H7 (cell line): ENCODE data around the gene FMN1. TPM values are rescaled to one million over a fixed set of nuclear protein-coding genes. Genes with fewer than 3 reads are reported as not detected.

Source experiments
- DNase-seq: peaks from one replicate; pipeline ENCODE4 v3.0.0; 2012
- H3K27me3 ChIP-seq: 2 replicates; pipeline ENCODE4 v1.6.0; 2011; ENCODE audit warnings: mild to moderate bottlenecking, low read length; ENCODE audit not compliant: control insufficient read depth, insufficient read depth
- H3K36me3 ChIP-seq: replicated peaks from 2 replicates; pipeline ENCODE4 v1.5.1; 2011; ENCODE audit warnings: low read length; ENCODE audit not compliant: control insufficient read depth, insufficient read depth
- H3K4me3 ChIP-seq: 2 replicates; pipeline ENCODE4 v1.5.1; 2011; ENCODE audit warnings: low read depth, mild to moderate bottlenecking, control low read depth, low read length, moderate library complexity; ENCODE audit not compliant: insufficient read depth
- total RNA-seq: library from RNA; depleted of rRNA; stranded (reverse); fragments of >200 nt; shearing (Covaris generic); gene quantifications from 2 replicates; pipeline ENCODE4 v1.2.3, GENCODE V29; 2014

Gene FMN1
- total RNA-seq, 1 experiment from 2014 or later: 1.7 TPM

DNA sequence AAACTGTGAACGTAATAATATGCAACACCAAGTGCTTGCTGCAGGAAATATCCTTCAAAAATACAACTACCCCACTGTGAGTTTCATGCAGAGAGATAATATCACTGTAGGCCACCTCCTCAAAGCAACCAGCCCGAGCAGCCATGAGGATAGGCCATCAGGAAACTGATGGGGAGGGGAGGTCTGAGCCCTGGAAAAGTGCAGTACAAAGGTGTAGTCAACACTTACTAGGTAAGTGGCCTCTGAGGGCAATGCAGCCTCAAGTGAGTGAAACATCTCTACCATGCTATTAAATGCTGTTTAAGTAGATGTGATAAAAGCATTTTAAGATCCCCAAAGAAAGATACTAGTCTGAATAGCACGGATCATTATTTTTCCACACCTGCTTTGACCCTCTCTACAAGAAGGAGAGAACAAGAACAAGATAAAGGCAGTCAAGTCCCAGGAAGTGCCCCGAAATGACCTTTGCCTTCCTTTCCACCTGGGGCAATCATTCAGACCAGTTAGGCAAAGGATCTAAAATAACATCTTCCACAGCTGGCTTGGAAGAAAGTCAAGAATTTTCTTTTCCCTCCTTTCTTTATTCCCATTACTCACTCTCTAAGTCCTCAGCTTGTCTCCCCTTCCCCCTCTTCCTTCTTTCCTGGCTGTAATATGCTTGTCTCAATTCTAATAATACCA lies 62.8 kb downstream of the FMN1 start:
- H3K27me3 ChIP-seq: no peaks in the 10 kb centered on the region
- no peak for DNase-seq
- H3K36me3 ChIP-seq: no peaks in the 10 kb centered on the region
- H3K4me3 ChIP-seq: no peak overlapping the region

DNA sequence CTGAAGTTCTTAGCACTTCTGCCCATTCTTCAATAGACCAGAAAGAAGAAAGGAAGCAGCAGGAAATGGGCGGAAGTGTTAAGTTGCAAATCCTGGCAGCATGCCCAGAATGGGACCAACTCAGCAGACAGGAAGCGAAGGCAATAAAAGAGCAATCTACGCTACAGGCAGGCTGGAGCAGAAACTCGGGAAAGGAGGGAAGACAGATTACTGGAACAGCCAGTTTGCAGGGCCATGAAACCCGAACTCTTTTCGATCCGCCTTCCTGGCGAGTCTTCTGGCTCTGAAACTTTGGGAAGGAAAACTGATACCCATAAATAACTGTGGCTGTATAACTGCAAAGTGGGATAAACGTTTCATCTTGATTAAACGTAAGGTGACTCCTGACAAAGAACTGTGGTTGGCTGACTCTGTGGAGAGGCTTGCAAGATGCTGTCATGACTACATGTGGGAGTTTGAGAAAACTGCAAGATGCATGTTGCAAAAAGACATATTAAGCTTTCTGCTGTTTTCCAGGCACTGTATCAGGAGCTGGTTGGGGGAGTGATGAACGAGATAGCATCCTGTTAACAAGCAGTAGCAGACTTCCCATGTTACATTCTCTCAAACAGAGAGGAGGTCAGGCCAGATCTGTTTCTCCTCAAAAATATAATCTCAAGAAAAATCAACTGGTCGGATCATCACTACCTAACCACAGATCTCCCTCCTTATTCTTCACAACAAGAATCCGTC lies 67.8 kb downstream of the FMN1 start:
- Histone ChIP-seq H3K36me3 (no peaks in the 10 kb centered on the region), H3K27me3 (no peaks in the 10 kb centered on the region), H3K4me3 (no peak overlapping the region)
- DNase-seq: no peak

DNA sequence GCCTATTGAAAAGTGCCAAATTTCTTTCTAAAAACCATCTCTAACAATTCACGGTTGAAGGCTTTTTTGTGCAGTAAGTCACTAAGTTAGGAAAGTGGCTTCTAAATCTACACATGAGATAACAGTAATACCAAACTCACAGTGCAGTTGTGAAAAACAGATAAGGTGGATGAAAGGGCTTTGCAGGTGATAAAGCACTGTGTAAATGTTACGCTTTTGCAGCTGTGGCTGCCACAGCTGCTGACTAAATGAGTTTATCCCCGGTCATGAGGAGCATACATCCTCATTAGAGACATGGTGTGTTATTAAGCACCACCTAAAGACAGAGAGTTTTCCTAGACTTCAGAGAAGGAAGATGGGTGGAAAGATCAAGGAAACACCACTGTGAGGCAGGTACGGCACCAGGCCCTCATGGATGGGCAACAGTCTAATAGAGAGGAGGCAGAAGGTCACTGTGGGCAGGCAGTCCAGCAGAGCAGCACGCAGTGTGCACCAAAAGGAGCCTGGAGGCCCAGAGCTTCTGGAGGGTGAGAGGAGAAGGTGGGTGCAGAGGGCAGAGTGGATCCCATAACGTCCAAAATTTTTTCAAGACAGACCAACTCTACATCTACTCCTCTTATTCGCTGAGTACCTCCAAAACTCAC lies 68.5 kb downstream of the FMN1 start:
- Histone ChIP-seq H3K36me3 (no peaks in the 10 kb centered on the region), H3K4me3 (no peak overlapping the region), H3K27me3 (no peaks in the 10 kb centered on the region)
- no peak for DNase-seq

DNA sequence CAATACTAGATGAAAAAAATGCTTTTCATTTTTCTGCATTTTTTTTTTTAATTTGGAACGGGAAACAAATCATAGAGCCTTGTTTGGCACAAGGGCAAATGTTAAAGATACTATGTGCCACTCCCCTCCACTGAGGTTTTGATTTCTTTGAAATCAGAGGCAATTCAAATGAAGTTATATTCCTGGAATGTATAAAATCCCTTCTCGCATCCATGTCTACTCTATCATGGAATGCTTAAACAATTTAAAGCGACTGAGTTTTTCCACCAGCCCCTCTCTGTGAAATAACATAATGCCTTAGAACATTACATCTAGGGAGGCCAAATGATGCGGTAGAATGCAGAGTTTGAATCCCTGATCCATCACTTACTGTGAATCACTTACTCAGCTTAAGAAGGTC lies 69.7 kb downstream of the FMN1 start:
- no peak for DNase-seq
- Histone ChIP-seq H3K4me3 (no peak overlapping the region), H3K36me3 (no peaks in the 10 kb centered on the region), H3K27me3 (no peaks in the 10 kb centered on the region)

DNA sequence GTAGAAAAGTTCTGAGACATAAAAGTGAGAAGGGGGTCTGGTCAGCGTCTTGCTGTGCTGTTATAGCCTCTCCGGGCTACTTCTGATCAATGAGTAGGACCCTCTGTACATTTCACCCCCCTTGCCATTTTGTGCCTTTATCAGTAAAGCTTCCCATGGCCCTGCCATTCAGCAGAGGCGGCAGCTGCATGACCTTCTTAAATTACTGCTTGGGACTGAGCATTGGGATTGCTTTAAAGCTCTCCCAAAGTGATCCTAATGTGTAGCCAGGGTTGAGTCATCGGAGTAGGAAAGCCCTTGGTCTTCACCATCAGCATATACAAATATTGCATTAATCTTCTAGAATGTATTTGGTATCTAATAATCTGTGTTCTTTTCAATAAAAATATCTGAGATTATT lies 70.2 kb downstream of the FMN1 start:
- no peak for DNase-seq
- H3K36me3 ChIP-seq: no peaks in the 10 kb centered on the region
- H3K4me3 ChIP-seq: no peak overlapping the region
- no peaks in the 10 kb centered on the region for H3K27me3 ChIP-seq

DNA sequence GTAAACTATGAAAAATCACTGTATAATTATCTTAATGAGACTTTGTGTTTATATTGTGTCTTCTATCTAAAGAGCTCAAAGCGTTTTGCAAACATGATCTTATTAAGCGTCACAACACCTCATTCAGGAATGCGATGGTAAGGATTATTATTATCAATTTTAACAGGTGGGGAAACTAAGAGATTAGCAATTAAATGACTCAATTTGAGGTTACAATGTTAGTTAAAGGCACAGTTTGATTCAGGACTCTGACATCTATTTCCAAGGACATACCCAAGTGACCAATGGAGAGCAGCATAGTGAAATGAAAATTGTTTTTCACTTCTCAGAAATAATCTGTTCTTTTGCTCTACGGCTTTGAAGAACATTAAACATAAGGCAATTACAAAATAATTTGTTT lies 74.6 kb downstream of the FMN1 start:
- Histone ChIP-seq H3K27me3 (no peaks in the 10 kb centered on the region), H3K4me3 (no peak overlapping the region), H3K36me3 (no peaks in the 10 kb centered on the region)

DNA sequence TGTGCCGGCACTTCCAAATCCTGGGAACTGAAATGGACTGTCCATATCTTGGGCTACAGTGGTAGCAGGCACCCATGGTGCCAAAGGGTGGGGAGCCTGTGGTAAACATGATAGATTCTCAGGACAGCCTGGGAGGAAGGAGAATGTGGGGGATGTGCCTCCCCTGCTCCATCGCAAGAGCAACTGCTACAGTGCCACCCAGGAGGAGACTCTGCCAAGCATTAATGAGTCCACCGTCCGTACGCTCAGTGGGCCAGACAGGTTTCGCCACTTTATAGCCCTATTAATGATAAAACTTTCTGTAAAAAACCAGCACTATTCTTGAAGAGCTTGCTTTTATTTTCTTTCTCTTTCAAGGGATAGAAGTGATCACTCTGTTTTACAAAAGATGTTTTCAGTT lies 75.2 kb downstream of the FMN1 start:
- Histone ChIP-seq H3K36me3 (no peaks in the 10 kb centered on the region), H3K4me3 (no peak overlapping the region), H3K27me3 (no peaks in the 10 kb centered on the region)
- no peak for DNase-seq

More for the DNA sequence above, 74.6 kb downstream of the FMN1 start:
- DNase-seq: no peak

DNA sequence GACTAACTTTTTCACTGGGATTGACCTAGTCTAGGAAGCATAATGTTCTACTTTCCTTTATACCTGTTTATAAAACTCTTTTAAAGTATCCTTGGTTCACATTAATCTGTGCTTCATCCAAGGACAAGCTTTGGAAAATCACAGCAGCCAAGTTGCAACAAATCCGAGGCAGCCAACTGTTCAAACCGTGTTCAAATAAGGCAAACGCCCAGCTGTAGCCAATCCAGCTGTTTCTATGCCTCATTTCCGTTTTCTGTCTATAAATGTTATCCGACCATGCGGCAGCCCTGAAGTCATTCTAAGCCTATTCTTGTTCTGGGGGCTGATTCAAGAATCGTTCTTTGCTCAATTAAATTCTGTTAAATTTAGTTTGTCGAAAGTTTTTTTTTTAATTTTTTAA lies 78.3 kb downstream of the FMN1 start:
- no peak for DNase-seq
- Histone ChIP-seq H3K4me3 (no peak overlapping the region), H3K27me3 (no peaks in the 10 kb centered on the region), H3K36me3 (no peaks in the 10 kb centered on the region)

DNA sequence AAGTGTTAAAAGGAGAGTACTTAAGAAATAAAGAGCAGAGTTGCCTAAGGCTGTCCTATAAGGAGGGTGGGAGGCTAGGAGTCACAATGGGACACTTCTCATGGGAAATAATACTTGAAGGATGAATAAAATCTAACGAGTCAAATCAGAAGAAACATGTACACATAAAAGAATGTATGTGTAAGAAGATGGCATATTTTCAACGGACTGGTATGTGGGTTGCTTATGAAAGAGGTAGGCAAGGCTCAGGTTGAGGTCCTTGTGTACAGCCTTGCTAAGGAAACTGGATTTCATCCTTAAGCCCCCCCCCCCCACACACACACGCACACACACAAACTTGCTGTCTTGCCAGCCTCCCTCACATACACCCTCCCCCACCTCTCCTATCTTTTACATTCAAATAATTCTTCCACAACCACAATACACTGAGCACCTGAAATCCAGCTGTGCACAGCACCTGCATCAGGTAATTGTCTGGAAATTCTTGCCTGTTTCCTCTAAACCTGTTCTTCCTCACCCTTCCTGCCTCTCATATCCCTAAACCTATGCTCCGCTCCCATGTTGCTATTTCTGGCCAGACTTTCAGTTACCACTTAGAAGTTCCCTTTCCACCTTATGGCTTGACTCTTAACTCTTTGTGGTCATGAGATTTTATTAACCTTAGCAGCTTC lies 79.2 kb downstream of the FMN1 start:
- no peak for DNase-seq
- Histone ChIP-seq H3K27me3 (no peaks in the 10 kb centered on the region), H3K4me3 (no peak overlapping the region), H3K36me3 (no peaks in the 10 kb centered on the region)

DNA sequence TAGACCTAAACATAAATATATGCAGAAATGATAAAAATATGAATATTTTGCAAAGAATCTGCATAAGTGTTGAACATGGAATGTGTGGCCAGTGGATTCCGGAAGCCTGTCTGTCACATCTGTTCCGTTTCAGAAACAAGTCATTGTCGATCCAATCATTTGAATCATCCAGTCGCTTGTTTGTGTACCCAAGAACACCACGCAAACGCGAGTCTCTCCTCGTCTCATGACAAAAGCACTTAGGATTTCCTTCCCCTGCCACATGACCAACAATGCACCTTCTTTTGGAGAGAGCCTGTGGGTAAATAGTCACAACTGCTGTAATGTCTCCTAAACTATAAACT lies 80.2 kb downstream of the FMN1 start:
- no peaks in the 10 kb centered on the region for H3K27me3 ChIP-seq
- H3K4me3 ChIP-seq: no peak overlapping the region
- DNase-seq: no peak
- H3K36me3 ChIP-seq: no peaks in the 10 kb centered on the region

DNA sequence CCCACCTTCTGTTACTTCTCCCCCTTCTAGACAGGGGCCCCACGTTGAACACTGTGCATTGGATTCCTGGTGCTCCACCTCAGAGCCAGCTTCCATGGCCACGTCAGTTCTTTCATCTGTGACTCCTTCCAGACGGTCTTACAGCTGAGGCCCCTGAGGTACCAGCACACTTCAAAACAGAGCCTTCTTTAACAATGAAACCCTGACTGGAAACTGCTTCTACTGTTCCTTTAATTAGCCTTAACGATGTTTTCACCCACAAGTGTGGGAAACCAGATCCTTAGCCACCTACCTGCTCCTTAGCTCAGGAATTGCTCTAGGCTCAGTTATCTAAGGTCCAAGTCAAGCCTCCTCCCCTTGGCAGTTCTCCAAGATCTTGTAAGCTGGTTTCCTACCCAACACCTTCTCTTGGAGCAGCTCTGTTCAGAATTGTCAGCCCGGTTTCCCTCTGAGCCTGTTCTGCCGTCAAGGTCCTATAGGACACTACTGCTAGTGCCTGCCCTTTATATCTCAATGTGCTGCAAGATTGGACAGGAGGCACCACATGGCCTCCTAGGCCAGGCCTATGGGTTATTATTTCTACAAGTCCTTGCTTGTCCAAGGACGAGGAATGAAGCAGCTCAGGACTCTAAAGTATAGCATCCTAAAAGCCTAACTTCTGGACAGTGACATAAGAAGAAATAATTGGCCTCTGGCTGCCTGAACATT lies 80.7 kb downstream of the FMN1 start:
- Histone ChIP-seq H3K27me3 (no peaks in the 10 kb centered on the region), H3K36me3 (no peaks in the 10 kb centered on the region), H3K4me3 (no peak overlapping the region)
- no peak for DNase-seq

DNA sequence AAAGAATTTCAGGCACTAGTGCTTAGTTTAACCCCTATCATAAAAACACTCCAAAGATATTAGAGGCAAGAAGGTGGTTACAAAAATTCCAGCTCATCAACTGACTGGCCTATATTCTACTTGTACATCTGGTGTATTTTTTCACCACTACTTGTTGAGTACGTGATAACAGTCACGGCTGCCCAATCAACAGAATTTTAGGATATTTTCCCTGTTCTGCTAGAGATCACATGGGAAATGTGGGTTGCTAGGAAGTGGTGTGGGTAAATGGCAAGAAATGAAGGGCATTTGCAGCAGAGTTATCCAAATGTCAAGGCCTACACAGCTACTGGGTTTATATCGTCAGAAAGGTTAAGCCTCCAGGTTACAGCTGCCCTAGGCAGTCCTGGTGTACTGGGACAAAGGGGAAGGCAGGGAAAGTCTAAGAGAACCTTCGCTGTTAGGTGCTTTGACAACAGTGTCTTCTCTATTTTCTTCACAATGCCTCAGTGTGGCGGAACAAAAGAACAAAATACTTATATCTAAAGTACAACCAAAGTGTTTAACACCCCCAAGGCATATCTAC lies 81.9 kb downstream of the FMN1 start:
- H3K36me3 ChIP-seq: no peaks in the 10 kb centered on the region
- no peak overlapping the region for H3K4me3 ChIP-seq
- no peaks in the 10 kb centered on the region for H3K27me3 ChIP-seq
- no peak for DNase-seq

DNA sequence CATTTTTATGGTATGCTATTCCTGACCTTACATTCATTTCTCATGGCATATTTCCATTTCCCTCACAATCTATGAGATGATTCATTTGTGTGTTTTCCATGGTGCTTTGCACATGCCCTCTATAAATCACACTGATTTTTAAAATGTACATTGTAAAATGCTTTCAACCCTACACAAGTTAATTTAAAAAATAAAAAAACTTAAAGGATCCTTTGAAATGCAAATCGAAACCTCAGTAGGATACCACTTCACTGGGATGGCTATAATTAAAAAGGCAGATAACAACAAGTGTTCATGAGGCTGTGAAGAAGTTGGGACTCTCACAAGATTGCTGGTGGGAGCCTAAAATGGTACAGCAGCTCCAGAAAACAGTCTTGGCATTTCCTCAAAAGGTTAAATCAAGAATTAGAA lies 83.5 kb downstream of the FMN1 start:
- H3K4me3 ChIP-seq: no peak overlapping the region
- DNase-seq: no peak
- H3K36me3 ChIP-seq: no peaks in the 10 kb centered on the region
- H3K27me3 ChIP-seq: no peaks in the 10 kb centered on the region

DNA sequence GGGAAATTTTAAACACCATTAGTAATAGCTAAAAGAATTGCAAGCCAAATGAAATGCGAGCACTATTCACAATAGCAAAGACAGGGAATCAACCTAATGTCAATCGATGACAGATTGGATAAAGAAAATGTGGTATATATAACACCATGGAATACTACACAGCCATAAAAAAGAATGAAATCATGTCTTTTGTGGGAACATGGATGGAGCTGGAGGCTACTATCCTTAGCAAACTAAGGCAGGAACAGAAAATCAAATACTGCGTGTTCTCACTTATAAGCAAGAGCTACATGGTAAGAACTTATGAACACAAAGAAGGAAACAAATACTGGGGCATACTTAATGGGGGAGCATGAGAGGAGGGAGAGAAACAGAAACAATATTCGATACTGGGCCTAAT lies 85.2 kb downstream of the FMN1 start:
- no peaks in the 10 kb centered on the region for H3K36me3 ChIP-seq
- no peak overlapping the region for H3K4me3 ChIP-seq
- no peaks in the 10 kb centered on the region for H3K27me3 ChIP-seq
- DNase-seq: no peak
